ENCODE data around the gene AUTS2. TPM values are rescaled to one million over a fixed set of nuclear protein-coding genes. Genes with fewer than 3 reads are reported as not detected.

AUTS2 gene
- total RNA-seq, 1 donor from 2014 or later, result 80.6 TPM

GRCh38 chr7:69645683-69646082 lies 47.4 kb downstream of the AUTS2 start:
- Mint-ChIP-seq H3K27ac (ENCODE audit: unreplicated experiment) (no peak overlapping the region), H3K27me3 (ENCODE audit: unreplicated experiment) (no peaks in the 10 kb centered on the region), H3K4me1 (ENCODE audit: unreplicated experiment) (peaks cover 41% of the 10 kb centered on the region), H3K36me3 (ENCODE audit: unreplicated experiment) (peaks cover 2% of the 10 kb centered on the region), H3K4me3 (ENCODE audit: unreplicated experiment) (no peak overlapping the region), H3K9me3 (ENCODE audit: unreplicated experiment) (no peaks in the 10 kb centered on the region)
- no peak for TF ChIP-seq CTCF (IDR thresholded peaks at IDR 0.05)
- no peak for DNase-seq (ENCODE audit: extremely low spot score, unreplicated experiment)

DNA sequence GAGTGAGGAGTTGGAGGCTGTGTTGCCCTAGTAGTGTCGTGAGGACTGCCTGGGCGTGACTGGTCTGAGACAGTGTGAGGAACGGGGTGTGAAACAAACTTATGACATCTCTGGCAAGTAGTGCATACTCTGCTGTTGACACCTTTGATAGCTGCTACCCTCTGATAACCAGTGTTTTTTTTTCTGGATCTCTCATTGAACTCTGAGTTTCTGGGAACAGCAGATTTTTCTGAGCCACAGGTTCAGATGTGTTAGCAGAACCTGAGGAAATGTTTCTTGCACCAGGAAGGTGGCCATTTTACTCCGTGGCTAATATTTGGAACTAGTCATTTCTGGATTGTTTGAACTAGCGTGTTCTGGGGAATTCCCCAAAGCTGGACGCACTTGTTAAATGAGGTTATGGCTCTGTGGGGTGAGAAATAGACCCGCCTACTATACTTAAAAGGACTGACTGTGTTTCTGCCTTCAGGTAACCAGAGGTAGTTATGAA lies 52.9 kb downstream of the AUTS2 start:
- DNase-seq (ENCODE audit: extremely low spot score, unreplicated experiment), result no peak
- H3K27ac Mint-ChIP-seq (ENCODE audit: unreplicated experiment), result no peak overlapping the region
- H3K27me3 Mint-ChIP-seq (ENCODE audit: unreplicated experiment), result no peaks in the 10 kb centered on the region
- peaks cover 25% of the 10 kb centered on the region for H3K4me1 Mint-ChIP-seq (ENCODE audit: unreplicated experiment)
- no peak for TF ChIP-seq CTCF (IDR thresholded peaks at IDR 0.05)
- peaks cover 2% of the 10 kb centered on the region for H3K36me3 Mint-ChIP-seq (ENCODE audit: unreplicated experiment)
- no peaks in the 10 kb centered on the region for H3K9me3 Mint-ChIP-seq (ENCODE audit: unreplicated experiment)
- H3K4me3 Mint-ChIP-seq (ENCODE audit: unreplicated experiment), result no peak overlapping the region

DNA sequence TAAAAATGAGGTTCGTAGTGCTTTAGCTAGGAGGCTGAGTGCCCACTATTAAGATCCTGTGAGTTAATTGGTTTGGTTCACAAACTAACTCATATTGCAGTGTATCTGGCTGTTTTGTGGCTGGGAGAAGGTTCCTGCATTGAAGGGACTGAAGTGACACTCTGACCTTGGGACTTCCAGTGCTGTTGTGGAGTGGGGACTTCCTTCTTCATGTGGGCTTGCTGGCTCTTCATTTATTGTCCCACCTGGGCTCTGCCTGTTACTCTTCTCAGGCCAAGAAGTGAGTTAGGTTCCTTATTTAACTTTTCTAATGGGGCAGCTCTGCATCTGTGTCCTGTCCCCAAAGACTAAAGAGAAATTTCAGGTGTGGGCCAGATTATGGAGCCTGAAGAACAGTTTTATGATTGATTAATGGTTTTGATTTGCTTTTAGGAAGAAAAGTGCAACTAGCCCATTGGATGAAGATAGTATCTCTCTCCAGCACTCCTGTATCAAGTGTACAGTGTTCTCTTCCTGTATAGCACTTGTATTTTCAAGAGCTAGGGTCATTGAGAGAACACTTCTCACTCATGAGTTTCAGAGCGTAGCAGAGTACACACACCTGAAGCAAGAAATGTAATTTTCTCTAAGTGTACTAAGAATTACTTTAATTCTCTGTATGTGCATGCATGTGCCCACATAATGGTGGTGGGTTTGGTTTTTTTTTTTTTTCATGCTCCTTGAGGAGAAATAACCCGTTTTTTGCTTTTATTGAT lies 54.8 kb downstream of the AUTS2 start:
- no peak for DNase-seq (ENCODE audit: extremely low spot score, unreplicated experiment)
- H3K27me3 Mint-ChIP-seq (ENCODE audit: unreplicated experiment), result no peaks in the 10 kb centered on the region
- TF ChIP-seq CTCF (IDR thresholded peaks at IDR 0.05), result no peak
- H3K36me3 Mint-ChIP-seq (ENCODE audit: unreplicated experiment), result no peaks in the 10 kb centered on the region
- no peak overlapping the region for H3K4me3 Mint-ChIP-seq (ENCODE audit: unreplicated experiment)
- no peak overlapping the region for H3K27ac Mint-ChIP-seq (ENCODE audit: unreplicated experiment)
- H3K9me3 Mint-ChIP-seq (ENCODE audit: unreplicated experiment), result no peaks in the 10 kb centered on the region
- H3K4me1 Mint-ChIP-seq (ENCODE audit: unreplicated experiment), result peaks cover 42% of the 10 kb centered on the region

DNA sequence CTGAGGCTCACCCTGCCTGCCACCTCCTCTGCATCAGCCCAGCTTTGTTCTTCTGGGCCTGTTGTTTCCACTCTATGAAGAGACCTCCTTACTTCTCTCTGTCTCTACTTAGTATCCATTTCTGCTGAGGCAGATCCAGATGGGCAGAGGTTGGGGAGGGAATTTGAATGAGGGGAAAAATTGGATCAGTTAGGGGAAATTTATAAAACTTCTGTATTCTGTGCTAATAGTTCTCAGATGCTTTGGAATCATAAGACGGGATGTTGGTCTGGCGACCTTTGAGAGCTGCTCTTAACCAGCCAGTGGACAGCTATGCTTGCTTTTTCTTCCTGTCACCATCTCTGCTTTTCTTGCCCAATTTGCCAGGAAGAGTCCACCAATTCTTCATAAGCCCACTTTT lies 55.5 kb downstream of the AUTS2 start:
- H3K4me1 Mint-ChIP-seq (ENCODE audit: unreplicated experiment), result peaks cover 43% of the 10 kb centered on the region
- H3K27ac Mint-ChIP-seq (ENCODE audit: unreplicated experiment), result no peak overlapping the region
- H3K4me3 Mint-ChIP-seq (ENCODE audit: unreplicated experiment), result no peak overlapping the region
- H3K27me3 Mint-ChIP-seq (ENCODE audit: unreplicated experiment), result no peaks in the 10 kb centered on the region
- no peaks in the 10 kb centered on the region for H3K9me3 Mint-ChIP-seq (ENCODE audit: unreplicated experiment)
- no peaks in the 10 kb centered on the region for H3K36me3 Mint-ChIP-seq (ENCODE audit: unreplicated experiment)
- no peak for TF ChIP-seq CTCF (IDR thresholded peaks at IDR 0.05)
- DNase-seq (ENCODE audit: extremely low spot score, unreplicated experiment), result no peak

DNA sequence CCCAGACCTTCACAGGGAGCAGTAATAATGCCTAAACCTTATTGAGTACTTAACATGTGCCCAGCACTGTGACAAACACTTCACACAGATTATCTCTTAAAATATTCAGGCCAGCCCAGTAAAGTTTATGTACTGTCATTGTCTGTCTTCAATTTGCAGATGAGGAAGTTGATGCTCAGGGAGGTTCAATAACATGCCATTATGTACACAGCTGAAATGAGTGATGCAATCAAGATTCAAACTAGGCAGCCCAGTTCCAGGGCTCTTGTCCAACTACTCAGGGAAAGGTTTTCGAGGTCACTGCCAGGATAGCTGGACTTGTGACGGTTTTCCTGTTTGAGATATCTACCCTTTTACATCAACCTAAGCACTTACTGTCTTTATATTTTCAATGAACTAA lies 56.1 kb downstream of the AUTS2 start:
- H3K36me3 Mint-ChIP-seq (ENCODE audit: unreplicated experiment), result no peaks in the 10 kb centered on the region
- no peaks in the 10 kb centered on the region for H3K27me3 Mint-ChIP-seq (ENCODE audit: unreplicated experiment)
- peaks cover 47% of the 10 kb centered on the region for H3K4me1 Mint-ChIP-seq (ENCODE audit: unreplicated experiment)
- no peaks in the 10 kb centered on the region for H3K9me3 Mint-ChIP-seq (ENCODE audit: unreplicated experiment)
- no peak overlapping the region for H3K27ac Mint-ChIP-seq (ENCODE audit: unreplicated experiment)
- no peak overlapping the region for H3K4me3 Mint-ChIP-seq (ENCODE audit: unreplicated experiment)
- no peak for DNase-seq (ENCODE audit: extremely low spot score, unreplicated experiment)
- TF ChIP-seq CTCF (IDR thresholded peaks at IDR 0.05), result no peak
